LHCN-M2 (cell line): ENCODE data around the gene PLVAP. TPM values are rescaled to one million over a fixed set of nuclear protein-coding genes. Genes with fewer than 3 reads are reported as not detected.
A peak's percentile ranks its signal among the peaks of the same experiment; 100 is the strongest.

Source experiments
- DNase-seq: peaks from one replicate; pipeline ENCODE4 v3.0.0-alpha.2; 2012; ENCODE audit warnings: low read depth
- total RNA-seq: library from RNA; depleted of rRNA; stranded (reverse); fragments of >200 nt; gene quantifications from 2 replicates; pipeline ENCODE4 v1.2.3, GENCODE V29; 2014

The PLVAP gene
- total RNA-seq, 1 experiment from 2014 or later, result not detected

DNA sequence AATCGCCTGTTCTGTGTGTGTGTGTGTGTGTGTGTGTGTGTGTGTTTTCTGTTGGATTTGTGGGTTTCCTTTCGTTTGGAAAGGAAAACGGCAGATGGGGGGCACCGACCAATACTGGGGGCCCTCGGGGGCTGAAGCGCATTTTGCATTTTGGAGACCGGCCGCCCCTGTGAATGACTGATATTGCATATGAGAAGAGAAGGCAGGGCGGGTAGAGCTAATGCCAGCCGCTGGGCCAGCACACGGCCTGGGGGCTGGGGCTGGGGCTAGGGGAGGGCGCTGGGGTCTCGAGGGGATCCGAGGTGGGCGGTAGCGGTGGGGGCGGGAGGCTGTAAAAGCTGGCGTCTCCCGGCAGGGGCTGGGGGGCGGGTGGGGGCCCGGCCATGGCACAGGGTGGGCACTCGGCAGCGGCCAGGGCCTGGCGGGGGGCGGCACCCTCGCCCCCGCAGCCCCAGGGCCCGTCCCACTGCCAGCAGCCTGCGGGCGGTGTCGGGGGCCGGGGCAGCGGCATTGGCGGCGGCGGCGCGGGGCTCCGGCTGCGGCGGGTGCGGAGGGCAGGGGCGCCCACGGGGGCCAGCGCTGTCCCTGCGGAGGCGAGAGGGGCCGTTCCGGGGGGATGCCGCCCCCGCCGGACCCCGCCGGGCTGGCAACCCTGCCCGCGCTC is 53.7 kb downstream of the PLVAP start:
- no peak for DNase-seq

DNA sequence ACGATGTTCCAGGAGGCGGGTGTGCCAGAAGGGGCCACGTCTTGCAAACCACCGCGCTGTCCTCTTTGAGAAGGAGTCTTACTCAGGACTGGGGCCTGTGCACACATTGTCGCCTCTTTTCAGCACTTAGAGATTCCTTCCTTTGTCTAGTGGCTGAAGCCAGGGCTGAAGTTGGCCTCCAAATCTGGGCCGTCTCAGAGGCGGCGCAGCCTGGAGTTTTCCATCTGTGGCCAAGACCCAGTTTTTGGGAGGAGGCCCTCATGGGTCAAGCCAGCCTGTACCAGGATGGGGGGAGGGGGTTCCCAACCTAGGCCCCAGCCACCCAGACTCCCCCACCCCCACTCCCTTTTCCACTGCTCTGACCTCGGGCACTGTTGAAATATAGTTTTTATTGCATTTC is 54.3 kb downstream of the PLVAP start:
- DNase-seq, result no peak

DNA sequence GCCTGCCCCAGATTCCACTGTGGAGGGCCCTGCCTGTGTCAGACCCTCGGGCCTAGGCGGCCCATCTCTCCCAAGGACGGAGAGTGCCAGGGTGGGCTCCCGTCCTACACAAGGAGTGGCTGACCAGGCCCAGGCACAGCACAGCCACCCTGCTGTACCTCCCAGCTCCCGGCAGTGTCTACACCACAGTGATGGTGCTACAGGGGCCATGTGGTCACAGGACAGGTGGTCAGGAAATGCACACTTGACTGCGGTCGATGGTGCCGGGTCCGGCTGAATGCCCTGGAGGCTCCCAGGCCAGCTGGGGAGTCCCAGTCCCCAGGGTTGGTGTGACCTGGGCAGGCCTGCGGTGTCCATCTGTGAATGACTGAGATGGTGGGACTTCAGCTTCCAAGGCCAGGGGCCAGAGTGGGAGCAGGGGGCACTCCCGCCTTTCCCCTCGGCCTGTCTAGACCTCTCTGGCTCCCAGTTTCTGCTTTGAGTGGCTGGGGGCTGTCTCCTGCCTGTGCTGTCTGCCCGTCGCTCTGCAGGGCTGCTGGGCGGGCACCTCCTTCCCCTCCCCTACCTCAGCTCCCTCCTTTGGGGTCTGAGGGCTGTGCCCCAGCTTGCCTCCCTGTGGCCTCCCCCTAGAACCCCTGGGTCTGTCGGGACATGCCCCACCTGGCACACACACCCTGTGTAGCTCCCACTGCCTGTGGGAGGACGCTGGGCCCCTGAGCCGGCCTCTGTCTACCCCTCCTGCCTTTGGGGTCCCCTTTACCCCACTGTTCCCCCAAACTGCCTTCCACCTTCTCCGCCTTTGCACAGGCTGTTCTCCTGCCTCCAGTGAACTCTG is 55.3 kb downstream of the PLVAP start:
- DNase-seq, result no peak

DNA sequence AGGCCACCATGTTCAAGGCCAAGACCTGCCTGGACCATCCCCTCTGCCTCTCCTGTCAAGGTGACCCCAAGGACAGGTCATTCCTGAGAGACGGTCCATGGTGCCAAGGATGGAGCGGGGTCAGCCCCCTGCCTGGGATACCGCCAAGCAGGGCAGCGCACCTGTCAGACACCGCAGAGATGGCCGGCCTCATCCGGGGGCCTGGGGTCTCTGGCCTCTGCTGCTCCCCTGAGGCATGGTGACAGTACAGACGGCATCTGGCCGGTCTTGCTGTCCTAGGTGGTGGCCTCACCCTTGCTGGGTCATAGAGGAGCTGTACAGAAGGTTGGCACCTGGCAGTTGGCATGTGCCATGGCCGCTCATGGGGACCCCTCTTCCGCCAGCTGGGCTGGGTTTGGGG is 56.7 kb downstream of the PLVAP start:
- DNase-seq, result no peak

DNA sequence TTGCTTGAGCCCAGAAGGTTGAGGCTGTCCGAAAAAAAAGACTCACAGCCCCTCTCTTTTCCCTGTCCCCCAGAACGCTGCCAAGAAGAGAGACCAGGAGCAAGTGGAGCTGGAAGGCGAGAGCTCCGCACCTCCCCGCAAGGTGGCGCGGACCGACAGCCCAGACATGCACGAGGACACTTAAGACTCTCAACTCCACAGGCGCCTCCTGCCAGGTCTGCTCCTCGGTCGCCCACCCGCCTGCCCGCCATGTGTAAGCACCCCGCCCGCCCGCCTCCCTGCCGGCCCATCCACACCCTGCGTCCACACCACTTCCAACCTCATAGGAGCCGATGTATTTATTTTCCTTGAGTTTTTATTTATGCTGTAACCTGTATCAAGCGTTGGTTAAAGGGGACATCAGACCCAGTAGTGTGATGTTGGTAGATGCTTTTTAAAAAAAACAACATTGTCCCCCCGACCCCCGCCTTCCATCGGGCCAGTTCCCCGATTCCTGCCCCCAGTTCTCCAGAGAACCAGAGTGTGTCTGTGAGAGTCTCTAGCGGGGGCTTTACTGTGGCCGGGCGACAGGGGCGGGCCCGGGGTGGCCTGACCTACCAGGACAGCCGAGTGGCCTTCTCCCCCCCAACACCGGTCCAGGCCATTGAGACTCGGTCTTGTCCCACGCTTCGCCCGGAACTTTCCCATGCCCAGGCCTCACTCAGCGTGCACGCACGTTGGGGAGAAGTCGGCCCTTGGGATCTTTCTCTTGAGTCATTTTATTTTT is 57.5 kb downstream of the PLVAP start:
- no peak for DNase-seq

DNA sequence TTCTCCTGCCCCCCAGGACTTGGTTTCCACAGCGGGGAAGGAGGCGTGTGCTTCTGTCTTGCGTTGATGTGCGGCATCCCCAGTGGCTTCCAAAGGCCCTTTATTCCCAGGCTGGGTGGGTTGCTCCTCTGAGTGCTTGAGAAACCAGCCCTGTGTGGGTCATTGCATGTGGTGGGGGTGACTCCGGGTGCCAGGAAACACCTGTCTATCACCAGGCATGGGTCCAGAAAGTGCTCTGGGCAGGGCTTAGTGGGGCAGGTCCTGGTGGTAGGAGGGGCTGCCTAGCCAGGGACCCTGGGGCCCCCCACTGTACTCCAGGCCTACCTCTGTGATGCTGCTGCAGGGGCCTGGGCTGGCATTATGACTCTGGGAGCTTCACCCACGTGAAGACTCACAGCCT is 58.2 kb downstream of the PLVAP start:
- no peak for DNase-seq

DNA sequence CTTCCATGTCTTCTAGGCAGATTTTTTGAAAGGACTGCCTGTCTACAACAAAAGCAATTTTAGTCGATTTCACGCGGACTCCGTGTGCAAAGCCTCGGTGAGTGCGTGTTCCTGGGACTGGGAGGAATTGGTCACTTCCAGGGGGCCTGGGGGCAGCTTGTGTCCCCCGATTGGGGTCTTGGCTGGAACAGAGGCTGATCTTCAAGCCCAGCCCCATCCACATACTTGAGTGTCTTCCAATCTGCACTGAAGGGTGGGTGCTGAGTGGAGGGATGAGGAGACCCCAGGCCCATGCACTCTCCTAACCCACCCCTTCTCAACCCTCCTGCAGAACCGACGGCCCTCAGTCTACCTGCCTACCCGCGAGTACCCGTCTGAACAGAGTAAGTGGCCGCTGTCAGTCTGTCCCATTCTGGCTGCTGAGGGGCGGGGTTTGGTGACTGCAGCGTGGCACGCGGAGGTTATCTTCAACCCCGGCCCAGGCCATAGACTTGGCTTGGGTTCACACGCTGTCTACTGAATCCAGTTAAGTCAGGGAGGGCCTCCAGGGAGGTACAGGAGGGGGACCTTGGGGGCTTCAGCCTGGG is 63.0 kb downstream of the PLVAP start:
- no peak for DNase-seq

DNA sequence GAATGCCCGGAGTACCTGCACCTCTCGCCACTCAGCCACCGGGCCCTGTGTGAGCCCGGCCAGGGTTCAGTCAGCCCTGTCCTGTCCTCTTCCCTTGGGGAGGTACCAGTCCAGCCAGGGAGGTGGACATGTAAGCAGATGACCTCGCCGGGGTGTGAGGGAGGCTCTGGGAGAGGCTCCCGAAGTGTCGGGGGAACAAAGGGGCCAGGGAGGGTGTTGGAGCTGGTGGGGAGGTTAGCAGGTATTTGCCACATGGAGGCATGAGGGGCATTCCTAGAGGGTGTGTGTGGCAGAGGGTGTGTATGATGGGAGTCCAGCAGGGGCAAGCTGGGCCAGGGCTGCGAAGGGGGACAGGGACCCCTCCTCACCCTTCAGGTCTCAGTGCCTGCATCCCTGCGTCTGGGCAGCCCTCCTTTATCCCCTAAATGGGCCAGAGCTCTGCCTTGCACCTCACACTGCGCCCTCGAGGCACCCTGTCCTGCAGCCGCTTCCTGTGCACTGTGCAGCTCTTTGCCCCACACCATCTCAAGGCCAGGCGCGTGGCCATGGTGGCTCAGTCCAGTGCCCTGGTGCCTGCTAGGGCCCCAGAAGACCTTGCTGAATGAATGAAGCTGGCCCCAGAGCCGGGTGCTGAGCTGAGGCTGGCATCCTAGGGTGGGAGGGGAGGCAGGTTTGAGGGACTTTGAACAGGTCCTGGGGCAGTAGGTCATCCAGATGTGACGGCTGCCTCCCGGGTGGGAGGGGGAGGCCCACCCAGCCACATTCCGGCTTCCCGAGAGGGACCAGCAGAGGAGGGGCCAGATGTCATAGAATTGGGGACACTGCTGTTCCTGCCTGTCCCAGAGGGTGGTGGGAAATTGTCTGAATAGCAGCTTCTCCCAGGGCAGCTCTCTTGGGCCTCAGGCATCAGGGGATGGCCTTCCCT is 64.7 kb downstream of the PLVAP start:
- DNase-seq, result no peak

DNA sequence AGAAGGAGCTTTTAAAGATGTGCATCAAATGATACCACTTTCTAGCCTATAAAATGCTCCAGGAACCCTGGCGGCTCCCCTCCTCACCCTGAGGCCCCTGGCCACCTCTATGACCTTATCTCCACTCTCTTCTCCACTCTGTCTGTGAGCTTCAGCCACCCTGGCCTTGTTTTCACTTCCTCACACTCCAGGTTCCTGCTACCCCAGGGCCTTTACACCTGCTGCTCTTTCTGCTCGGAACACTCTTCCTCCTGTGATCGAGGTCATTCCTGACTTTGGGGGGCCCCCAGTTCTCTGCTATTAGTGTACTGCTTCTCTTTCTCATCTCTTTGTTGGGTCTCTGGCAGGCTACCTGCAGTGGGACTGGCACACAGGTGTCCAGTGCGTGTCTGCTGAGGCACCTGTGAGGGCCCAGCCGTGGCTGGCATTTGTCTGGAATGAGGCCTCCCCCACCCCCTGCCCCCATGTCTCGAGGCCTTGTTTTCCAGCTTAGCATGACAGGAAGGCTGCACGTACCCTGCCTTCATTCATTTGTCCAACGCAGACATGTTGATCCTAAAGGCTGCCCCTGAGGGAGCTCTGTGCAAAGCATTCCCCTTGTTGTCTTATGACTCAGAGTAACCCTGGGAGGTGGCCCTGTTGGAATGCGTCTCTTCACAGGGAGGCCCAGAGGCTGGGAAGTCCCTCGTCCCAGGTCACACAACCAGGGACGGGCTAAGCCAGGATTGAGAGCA is 65.5 kb downstream of the PLVAP start:
- DNase-seq, result peak; percentile 40

DNA sequence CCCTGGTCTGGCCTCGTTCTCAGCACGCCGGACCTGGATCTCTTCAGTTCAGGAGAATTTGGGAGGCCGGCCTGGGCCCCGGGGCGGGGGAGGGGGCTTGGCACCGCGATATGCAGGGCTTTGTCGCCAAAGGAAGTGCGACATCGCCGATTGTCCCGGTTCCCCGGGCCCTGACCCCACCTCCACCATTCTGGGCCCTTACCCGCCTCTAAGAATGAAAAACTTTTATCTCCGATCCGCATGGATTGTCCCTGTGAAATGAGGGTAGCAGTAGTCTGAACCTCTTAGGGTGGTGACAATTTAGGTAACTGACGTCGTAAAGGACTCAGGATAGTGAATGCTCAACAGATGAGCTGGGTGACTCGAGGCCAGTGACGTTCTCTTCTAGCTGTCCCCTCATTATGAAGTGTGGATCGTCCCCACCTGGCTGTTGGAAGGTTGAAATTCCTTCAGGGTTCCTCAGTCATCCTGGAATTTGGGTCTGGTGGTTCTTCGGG is 67.1 kb downstream of the PLVAP start:
- DNase-seq, result no peak

DNA sequence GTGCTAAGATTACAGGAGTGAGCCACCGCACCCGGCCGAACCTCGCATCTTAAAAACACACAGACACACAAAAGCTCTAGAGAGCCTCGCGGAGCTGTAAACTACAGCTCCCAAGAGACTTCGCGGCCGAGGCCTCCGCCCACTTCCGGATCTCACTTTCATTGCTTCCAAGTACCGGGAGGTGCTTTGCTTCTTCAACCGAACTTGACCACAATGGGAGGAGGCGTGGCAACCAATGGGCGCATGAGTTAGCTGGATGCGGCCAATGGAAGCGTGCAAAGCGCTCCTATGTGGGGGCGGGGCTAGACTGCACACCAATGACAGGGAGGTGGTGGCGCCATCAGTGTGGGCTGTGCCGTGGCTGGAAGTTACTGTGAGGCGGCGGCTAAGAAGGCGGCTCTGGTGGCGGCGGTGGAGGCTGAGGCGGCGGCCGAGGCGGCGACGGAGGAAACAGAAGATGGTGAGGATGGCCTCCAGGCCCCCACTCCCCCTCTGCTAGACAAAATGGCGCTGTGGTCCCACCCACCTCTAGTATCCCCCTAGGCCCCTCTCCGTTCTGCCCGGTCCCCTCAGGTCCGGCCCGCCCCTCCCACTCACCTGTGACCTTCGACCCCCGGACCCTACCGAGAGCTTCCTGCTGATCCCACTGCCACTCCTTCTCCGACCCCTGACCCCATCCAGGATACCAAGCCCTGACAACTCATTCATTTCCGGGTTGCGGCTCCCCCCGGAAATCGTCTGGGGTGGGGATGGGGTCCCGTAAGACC is 67.8 kb downstream of the PLVAP start, which contains the start of gene DDA1:
TSS of gene DDA1 (plus strand) at position 366 of the 767 bp plus-strand sequence. CDS start at position 458, 92 bp downstream.
- peak; percentile 100 for DNase-seq

DNA sequence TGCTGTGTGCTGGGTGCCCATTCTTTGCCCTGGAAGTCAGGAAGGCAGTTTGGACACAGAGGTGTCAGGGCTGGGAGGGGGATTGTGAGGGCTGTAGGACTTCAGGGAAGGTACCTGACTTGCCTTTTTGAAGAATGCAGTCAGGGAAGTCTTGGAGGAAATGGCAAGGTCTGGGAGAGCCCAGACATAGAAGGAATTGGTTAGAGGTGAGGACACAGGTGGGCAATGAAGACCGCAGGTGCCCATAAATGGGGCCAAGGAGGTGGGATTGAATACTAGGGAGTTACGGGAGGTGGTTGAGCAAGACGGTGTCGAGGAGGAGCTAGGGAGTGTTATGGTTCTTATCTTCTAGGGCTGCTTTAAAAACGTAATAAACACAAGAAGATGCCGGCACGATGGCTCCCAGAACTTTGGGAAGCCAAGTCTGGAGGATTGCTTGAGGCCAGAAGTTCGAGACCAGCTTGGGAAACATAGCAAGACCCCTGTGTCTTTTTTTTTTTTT is 69.2 kb downstream of the PLVAP start:
- DNase-seq, result no peak

DNA sequence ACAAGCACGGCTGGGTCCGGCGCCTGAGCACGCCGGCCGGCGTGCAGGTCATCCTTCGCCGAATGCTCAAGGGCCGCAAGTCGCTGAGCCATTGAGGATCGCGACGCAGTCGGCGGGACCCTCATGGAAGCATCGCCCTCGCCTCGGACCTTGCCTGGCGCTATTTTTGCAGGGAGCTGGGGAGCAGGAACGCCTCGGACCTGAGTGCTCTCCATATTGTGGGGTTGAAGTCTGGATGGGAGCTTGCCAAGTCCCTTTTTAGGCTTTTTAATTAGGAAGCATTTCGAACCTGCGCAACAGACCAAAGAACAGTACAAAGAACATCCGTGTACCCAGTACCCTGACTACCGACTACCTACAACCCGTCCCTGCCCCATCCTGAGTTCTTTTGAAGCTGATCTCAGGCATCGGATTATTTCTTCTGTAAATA is 70.8 kb downstream of the PLVAP start:
- no peak for DNase-seq

DNA sequence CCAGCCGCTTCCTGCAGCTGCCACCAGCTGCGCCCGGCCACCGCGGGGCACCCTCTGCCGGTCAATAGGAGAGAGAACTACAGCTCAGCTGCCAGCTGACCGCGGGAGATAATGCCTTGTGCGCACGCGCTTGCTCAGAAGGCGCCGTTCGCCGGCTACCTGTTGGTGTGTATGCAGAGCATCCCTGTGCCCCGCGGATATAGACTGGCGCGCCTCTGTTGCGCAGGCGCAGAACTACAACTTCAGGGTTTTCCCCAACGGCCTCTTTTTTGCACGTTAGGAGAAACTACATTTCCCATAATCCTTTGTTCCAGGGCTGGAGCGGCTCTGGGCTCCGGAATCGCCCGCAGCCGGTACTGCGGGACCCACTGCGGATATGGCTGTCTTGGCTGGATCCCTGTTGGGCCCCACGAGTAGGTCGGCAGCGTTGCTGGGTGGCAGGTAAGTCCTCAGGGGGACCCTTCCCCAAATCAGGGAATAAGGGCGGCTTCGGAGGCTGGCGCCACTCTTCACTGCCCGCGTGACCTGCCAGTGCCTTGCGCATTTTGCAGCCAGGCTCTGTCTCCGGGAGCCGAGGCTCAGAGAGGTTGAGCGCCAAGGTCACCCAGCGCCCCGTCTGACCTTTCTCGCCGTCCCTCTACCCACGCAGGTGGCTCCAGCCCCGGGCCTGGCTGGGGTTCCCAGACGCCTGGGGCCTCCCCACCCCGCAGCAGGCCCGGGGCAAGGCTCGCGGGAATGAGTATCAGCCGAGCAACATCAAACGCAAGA is 71.4 kb downstream of the PLVAP start, which contains the start of gene MRPL34:
TSS of gene MRPL34 (plus strand) at position 356 of the 768 bp plus-strand sequence. CDS start at position 377, 21 bp downstream.
- peak; percentile 99 for DNase-seq

DNA sequence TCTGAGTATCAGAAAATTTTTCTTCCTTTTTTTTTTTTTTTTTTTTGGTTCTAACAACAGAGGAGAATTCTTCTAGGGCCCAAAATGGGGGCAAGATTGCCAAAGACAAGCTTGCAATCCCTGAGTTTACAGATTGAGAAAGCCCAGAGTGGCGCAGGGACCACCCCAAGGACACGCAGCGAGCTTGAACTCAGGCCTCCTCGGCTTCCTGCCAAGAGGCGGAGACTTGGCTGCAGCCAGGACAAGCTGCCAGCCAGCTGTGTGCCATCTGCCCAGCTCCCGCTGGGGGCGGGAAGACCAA is 72.0 kb downstream of the PLVAP start:
- no peak for DNase-seq

DNA sequence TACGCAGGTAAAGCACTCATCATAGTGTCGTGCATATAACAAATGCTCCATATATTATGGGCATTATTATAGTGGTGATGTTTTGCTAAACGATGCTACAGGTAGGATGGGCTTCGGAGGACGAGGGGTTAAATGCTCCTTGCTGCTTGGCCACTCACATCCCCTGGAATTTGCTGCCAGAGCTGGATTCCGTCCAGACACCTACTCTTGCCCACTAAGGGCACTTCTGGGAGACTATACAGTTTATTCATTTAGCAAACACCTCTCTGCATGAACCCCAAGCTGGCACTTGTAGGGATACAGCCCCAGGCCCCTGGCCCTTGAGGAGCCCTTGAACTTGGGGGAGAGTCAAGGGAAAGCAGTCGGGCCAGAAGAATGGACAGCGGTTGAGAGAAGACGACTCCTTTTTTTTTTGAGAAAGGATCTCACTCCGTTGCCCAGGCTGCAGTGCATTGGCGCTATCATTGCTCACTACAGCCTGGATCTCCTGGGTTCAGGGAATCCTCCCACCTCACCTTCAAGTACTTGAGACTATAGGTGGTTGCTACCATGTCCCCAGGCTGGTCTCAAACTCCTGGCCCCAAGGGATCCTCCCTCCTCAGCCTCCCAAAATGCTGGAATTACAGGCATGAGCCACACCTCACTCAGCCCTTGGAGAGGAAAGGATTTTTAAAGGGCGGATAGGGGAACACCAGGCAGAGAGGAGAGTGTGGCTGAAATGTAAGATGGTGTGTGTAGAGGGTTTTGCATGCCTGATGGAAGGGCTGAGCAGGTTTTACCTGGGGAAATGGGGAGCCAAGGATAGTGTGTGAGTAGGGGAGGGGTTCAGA is 72.5 kb downstream of the PLVAP start:
- no peak for DNase-seq

DNA sequence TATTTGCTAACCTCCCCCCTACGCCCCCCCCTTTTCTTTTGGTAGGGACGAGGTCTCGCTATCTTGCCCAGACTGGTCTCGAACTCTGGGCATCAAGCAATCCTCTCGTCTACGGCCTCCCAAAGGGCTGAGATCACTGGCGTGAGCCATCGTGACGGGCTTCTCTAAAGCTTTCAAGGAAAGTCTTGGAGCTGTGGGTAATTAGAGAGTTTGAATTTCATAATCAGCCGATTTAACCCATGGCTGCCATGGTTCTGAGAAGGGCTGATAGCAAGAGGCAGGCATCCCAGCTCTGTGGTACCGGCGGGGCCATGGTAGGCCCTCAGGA is 73.2 kb downstream of the PLVAP start:
- DNase-seq, result no peak
